HG02623 (cell line): ENCODE results near the gene SPINK6.
A peak's percentile ranks its signal among the peaks of the same experiment; 100 is the strongest.

Experiments
- ATAC-seq: cut with Tn5 transposase; IDR thresholded peaks from one replicate; pipeline ENCODE4 v1.9.1; 2021; ENCODE audit warnings: moderate library complexity; ENCODE audit not compliant: unreplicated experiment

The SPINK6 gene, protein sequence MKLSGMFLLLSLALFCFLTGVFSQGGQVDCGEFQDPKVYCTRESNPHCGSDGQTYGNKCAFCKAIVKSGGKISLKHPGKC

GRCh38 chr5:148202531-148203203 lies at the start of gene SPINK6:
SPINK6 (plus strand) TSS chr5:148203042; CDS start chr5:148203097, 55 bp downstream.
- no peak for ATAC-seq

- no peak for ATAC-seq
These were observed 46.2 kb upstream of the SPINK6 start for GRCh38 chr5:148156609-148157008.

DNA sequence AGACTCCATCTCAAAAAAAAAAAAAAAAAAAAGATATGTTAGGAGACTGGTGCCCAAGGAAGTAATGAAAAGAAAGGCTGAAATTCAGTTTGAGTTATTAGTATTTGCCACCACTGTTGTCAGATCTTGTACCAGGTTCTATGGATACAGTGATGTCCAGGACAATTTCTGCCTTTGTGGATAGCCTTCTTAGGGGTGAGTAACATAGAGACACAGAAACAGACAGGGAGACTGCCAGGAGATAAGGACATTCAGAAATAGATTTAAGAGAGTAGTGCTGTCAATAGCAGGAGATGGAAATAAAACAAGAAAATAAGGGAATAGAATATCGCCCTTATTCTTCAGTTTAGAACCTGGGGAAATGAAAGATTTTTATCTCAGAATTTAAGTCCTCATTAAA lies 40.8 kb upstream of the SPINK6 start:
- no peak for ATAC-seq

- no peak for ATAC-seq
These were observed 39.5 kb upstream of the SPINK6 start for GRCh38 chr5:148163345-148163744.

DNA sequence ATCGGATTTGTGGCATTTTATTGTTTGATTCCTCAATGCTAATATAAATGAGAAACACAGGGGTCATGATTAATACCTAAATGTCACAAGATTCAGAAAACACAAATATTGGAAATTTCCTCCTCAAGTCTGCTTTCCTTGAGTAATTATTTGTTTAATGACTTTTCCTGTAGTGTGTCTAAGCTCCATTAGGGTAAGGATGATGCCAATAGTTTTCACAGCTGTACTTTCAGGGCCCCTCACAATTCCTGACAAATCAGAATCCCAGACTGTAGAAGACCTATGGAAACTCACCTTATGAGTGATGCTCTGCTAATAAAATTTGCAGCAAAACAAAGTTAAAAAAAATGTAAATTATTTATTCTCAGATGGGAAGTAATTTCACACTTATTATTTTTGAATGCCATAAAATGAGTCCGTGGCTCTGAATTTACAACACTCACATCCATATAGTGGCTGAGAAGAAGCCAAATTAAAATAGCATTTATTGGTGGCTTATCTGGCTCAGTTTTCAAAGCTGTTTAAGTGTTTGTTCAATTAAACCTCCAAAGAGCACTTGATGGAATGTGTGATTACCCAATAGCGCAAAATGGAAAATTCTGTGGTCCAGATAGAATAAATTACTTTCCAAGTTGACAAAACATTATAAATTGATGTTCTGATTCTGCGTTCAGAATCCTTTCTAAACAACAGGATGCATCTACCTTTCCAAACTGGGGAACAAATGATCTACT lies 36.1 kb upstream of the SPINK6 start:
- no peak for ATAC-seq

DNA sequence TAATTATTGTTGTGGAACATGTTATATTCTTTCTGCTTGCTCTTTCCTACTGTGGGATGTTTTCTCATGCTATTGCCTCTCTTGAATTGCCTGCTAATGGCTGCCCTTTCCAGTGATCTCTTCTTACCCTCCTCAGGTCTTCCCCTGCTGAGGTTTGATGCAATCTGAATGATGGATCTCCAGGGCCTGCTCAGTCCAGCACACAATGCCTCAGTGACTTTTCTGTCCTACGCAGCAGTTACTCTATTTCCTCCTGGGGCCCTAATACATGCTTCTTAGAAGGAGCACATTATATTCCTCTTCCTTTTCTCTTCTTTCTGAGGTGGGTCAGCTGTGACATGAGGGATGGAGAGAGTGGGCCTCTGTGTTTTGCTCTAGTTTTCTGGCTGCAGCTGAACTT lies 34.6 kb upstream of the SPINK6 start, which contains the start of gene SPINK14:
SPINK14 (plus strand) TSS at position 301 of the 400 bp plus-strand sequence. CDS start 1,187 bp downstream, outside the sequence.
- no peak for ATAC-seq

DNA sequence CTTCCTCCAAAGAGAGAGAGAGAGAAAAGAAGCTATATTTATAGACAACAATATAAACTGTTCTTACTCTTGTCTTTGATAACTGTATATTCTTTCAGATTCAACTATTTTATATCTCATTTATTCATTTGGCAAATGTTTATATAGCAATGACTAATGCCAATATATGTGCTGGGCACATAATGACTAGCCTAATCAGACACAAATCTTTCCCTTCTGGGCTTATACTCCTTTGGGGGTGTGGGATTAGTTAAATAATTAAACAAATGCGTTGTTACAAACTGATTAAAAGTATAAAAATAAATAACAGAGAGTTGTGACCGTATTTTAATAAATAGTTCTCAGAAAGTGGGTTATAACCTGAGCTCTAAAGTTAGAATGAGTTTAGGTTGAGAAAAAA lies 30.5 kb upstream of the SPINK6 start:
- ATAC-seq: no peak

GRCh38 chr5:148176480-148176879 lies 26.4 kb upstream of the SPINK6 start:
- ATAC-seq: no peak

DNA sequence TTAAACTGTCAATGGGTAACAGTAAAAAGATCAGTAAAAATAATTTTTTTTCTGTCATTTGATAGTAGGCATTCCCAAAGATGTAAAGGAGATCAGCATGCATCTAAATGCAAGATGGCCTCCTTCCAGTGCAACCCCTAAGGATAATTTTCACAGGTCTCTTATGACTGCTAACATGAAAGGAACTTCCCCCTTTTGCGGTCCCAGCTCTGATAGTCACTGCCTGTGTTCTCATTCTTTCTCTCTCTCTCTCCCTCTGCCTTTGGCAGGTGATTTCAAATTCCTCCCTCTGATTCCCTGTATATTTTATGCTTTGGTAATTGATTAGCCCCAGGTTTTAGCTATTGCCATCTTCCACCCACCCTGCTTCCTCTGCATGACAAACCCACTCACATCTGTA lies 25.6 kb upstream of the SPINK6 start:
- ATAC-seq: no peak

DNA sequence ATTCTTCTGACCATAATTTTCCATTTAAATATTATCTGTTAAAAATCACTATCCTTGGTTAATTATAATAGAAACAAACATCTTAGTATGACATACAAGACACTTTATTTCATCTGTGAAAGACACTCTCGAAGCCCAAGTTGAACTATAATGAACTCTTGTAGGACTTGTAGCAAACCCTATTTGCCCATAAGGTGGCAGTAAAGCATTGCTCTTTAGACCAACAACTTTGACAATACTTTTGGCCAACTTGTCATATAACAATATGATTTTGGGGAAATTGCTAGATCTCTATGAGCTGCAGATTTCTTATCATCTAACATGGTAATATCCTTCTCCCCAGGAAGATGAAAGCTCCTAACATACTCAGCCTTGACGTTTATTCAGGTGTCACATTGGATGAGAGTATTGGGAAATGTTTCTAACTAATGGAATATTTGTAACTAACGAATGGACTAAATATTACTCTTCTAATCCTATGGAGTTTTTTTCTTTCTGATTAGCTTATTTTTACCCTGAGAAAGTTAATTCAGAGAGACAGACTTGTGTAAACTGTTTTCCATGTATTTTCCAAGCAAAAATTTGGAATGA lies 23.5 kb upstream of the SPINK6 start:
- ATAC-seq: peak; percentile 81

GRCh38 chr5:148186248-148187003 lies 16.4 kb upstream of the SPINK6 start:
- peak; percentile 90 for ATAC-seq

GRCh38 chr5:148191010-148191409 lies 11.8 kb upstream of the SPINK6 start:
- ATAC-seq: no peak

GRCh38 chr5:148193202-148193601 lies 9.6 kb upstream of the SPINK6 start:
- no peak for ATAC-seq

GRCh38 chr5:148201151-148201550 lies 1.7 kb upstream of the SPINK6 start:
- no peak for ATAC-seq

- no peak for ATAC-seq
These were observed 2.4 kb downstream of the SPINK6 start for GRCh38 chr5:148205044-148205806.

DNA sequence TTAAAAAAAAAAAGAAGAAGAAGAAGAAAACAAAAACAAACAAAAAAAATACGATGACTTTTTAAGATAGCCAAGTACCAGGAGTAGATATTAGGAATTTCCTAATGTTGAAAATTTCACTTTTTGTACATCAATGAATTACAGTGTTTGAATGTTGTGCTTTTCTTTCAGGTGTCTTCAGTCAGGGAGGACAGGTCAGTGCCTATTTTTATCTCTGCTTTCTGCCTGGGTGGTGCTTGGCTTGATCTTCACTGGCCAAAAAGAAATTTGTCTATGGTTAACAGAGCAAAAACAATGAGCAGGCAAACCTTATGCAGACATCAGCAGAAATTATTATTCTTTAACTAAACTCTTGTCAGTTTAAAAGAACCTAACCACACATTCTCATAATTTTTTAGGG lies 3.0 kb downstream of the SPINK6 start:
- no peak for ATAC-seq

DNA sequence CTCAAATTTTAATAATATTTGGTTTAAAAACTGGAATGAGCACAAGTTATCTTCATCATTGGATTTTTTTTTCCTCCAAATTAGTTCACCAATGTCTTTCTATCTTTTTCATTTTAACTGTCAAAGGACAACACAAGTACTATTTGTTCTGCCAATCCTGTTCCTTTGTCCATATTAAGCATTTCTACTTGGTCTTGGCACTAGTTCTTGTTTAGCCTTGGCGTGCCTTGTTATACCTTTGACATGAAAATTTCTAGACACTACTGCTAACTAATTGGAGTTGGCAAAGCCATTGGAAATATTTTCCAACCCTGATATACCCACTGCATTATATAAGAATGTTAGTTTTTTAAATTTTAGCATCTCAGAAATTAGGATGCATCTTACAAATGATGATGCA lies 3.8 kb downstream of the SPINK6 start:
- ATAC-seq: no peak

DNA sequence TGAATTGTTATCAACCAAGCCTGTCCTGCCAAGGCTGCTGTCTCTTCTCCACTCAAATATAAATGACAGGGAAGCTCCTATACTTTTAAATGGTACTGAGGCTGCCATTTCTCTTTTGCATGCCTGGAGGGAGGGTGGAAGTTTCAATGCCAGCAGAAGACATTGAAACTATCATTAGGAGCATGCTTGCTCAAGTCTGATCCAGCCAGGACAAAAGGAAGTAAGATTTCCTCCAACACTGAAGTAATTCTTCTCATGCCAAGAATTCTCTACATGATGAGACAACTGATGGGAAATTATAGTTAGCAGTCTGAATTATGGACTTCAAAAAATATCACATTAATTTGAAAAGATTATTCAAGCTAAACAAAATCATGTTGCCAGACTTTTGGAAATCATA lies 5.4 kb downstream of the SPINK6 start:
- ATAC-seq: no peak

GRCh38 chr5:148209151-148209770 lies 6.4 kb downstream of the SPINK6 start:
- no peak for ATAC-seq

GRCh38 chr5:148214665-148215185 lies 11.9 kb downstream of the SPINK6 start:
- ATAC-seq: no peak
